ENCODE results near the gene PANK2. TPM values are rescaled to one million over a fixed set of nuclear protein-coding genes. Genes with fewer than 3 reads are reported as not detected.

PANK2 gene
- total and polyA plus RNA-seq, 2 of the 8 experiments (the other 6 are each of a cell fraction or from before 2014, with no cell fraction given) = 17.1 to 57.5 TPM

- H3K4me1 ChIP-seq (replicated peaks in 1 of 4; ENCODE audit: control insufficient read depth in 3 of 4, insufficient read depth in 4 of 4, low read length in 3 of 4) = peaks cover 0 to 3% (median 0%) of the 10 kb centered on the region in 4 experiments; a peak in 1 of 7 replicates
- no peak overlapping the region for H3K4me3 ChIP-seq (ENCODE audit: extremely low read depth in 1 of 4, insufficient read depth in 2 of 4, low read depth in 3 of 4, low read length in 4 of 4)
- H3K27me3 ChIP-seq (replicated peaks in 1 of 4; ENCODE audit: control insufficient read depth in 3 of 4, extremely low read depth in 1 of 4, insufficient read depth in 3 of 4, low read length in 3 of 4) = no peaks in the 10 kb centered on the region
- no peak overlapping the region for H2BK120ac ChIP-seq (replicated peaks; ENCODE audit: low read depth, low read length)
- no peak overlapping the region for H3K14ac ChIP-seq (ENCODE audit: insufficient read length)
- H3K79me1 ChIP-seq (ENCODE audit: low read depth, low read length) = peaks cover 4% of the 10 kb centered on the region
- H3K9ac ChIP-seq (replicated peaks in 1 of 4; ENCODE audit: extremely low read depth in 1 of 4, low read depth in 3 of 4, low read length in 3 of 4) = no peak overlapping the region
- no peak overlapping the region for H4K8ac ChIP-seq (ENCODE audit: extremely low read depth, insufficient read depth, low read length)
- peaks cover 30 to 59% (median 46%) of the 10 kb centered on the region in 4 experiments for H3K36me3 ChIP-seq (ENCODE audit: control insufficient read depth in 2 of 4, insufficient read depth in 4 of 4, low read length in 3 of 4)
- H2BK20ac ChIP-seq (ENCODE audit: low read length) = no peak overlapping the region
- H4K20me1 ChIP-seq (replicated peaks in 1 of 2; ENCODE audit: control insufficient read depth in 1 of 2, insufficient read depth in 2 of 2, low read length in 2 of 2) = peaks cover 25 to 38% of the 10 kb centered on the region in 2 experiments
- 0 out of 2 replicates have a peak, but pooled peaks have one; percentile 19 for TF ChIP-seq POLR2AphosphoS5 (IDR thresholded peaks at IDR 0.05; ENCODE audit: low read depth, low read length)
- no peak for TF ChIP-seq CTBP2 (IDR thresholded peaks at IDR 0.05; ENCODE audit: borderline replicate concordance, insufficient read depth, insufficient read length, low read length)
- TF ChIP-seq HDAC6 (IDR thresholded peaks at IDR 0.05; ENCODE audit: low read depth, low read length) = no peak
- TF ChIP-seq SIX5 (IDR thresholded peaks at IDR 0.05; ENCODE audit: low read depth, low read length) = no peak
- TF ChIP-seq, protein P1, sequence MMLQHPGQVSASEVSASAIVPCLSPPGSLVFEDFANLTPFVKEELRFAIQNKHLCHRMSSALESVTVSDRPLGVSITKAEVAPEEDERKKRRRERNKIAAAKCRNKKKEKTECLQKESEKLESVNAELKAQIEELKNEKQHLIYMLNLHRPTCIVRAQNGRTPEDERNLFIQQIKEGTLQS (IDR thresholded peaks at IDR 0.05; ENCODE audit: insufficient read depth, low read depth, low read length) = no peak
- H2AFZ ChIP-seq (ENCODE audit: low read length) = no peak overlapping the region
- no peak overlapping the region for H3K56ac ChIP-seq (replicated peaks; ENCODE audit: insufficient read length, low read depth, low read length)
- no peak overlapping the region for H3K4me2 ChIP-seq (ENCODE audit: insufficient read depth in 1 of 2, low read depth in 2 of 2, low read length in 2 of 2)
- H3K79me2 ChIP-seq (ENCODE audit: control insufficient read depth in 1 of 2, insufficient read depth in 2 of 2, low read length in 2 of 2) = peaks cover 29 to 98% of the 10 kb centered on the region in 2 experiments
- CTCF ChIA-PET (ENCODE audit: partially characterized antibody) = no interaction called here
- no peak overlapping the region for H2AK5ac ChIP-seq (ENCODE audit: low read depth, low read length)
- DNase-seq (ENCODE audit: low read depth in 1 of 2, low spot score in 2 of 2) (no peak), FAIRE-seq (no peak)
- H2BK5ac ChIP-seq (ENCODE audit: low read depth, low read length) = no peak overlapping the region
- POLR2A ChIA-PET (ENCODE audit: partially characterized antibody) = interaction anchor here (1.0 to 2.3 kb wide), 4 partner anchors 12 to 24 kb away, joined by 3 to 8 read pairs (median 5); no protein-coding TSS in a partner anchor
- no peak overlapping the region for H4K5ac ChIP-seq (ENCODE audit: insufficient read length, low read depth, low read length)
- H3K9me3 ChIP-seq (ENCODE audit: insufficient read depth in 2 of 2, low read depth in 1 of 2, low read length in 1 of 2) = no peaks in the 10 kb centered on the region
- WGBS, 2 experiments (ENCODE audit: extremely low coverage in 1 of 2, insufficient coverage in 1 of 2, insufficient read length in 1 of 2, insufficient replicate concordance in 2 of 2, low coverage in 1 of 2, low lambda C conversion rate in 2 of 2, missing lambda C conversion rate in 1 of 2) = 90% methylated on average over 4 of the region's 4 CpGs; no CpG with 5 or more reads in 1 of the 2 experiments
- no peak overlapping the region for H2BK15ac ChIP-seq (ENCODE audit: low read length)
- H3K27ac ChIP-seq (ENCODE audit: low read depth, low read length) = no peak overlapping the region
- H4K91ac ChIP-seq (replicated peaks; ENCODE audit: insufficient read length, low read length) = no peak overlapping the region
- H3K23me2 ChIP-seq (ENCODE audit: low read depth, low read length) = no peaks in the 10 kb centered on the region; the same call in 1 of the 2 replicates
- H2BK12ac ChIP-seq (ENCODE audit: low read depth, low read length) = no peak overlapping the region
- H3K23ac ChIP-seq (ENCODE audit: insufficient read length) = no peak overlapping the region
- no peak overlapping the region for H3K18ac ChIP-seq (ENCODE audit: extremely low read depth, low read length)
- no peak overlapping the region for H3K4ac ChIP-seq (replicated peaks; ENCODE audit: insufficient read length, low read depth, low read length)
Observed at GRCh38 chr20:3908667-3909066, 19.5 kb downstream of the PANK2 start.
